ENCODE data around the gene SC5D. TPM values are rescaled to one million over a fixed set of nuclear protein-coding genes. Genes with fewer than 3 reads are reported as not detected.

SC5D gene
- total and polyA plus RNA-seq, 2 donors = 14.5 to 29.4 TPM

GRCh38 chr11:121282386-121282785, 10.2 kb upstream of the SC5D start:
- 63% methylated on average over 4 of the region's 4 CpGs for WGBS
- Histone ChIP-seq H3K4me3 (ENCODE audit: low read length in 2 of 2) (no peak overlapping the region), H3K27ac (ENCODE audit: low read depth in 1 of 2, low read length in 1 of 2) (no peak overlapping the region), H3K9me3 (ENCODE audit: control insufficient read depth in 2 of 2, insufficient read depth in 1 of 2, low read length in 1 of 2) (peaks cover 0 to 3% of the 10 kb centered on the region in 2 donors), H3K36me3 (ENCODE audit: control insufficient read depth in 2 of 2, insufficient read depth in 2 of 2, low read length in 1 of 2) (no peaks in the 10 kb centered on the region), H3K27me3 (ENCODE audit: control insufficient read depth in 2 of 2, insufficient read depth in 1 of 2, low read length in 1 of 2) (no peaks in the 10 kb centered on the region), H3K4me1 (ENCODE audit: control insufficient read depth in 2 of 2, insufficient read depth in 2 of 2, low read length in 2 of 2) (no peaks in the 10 kb centered on the region)
- DNase-seq (ENCODE audit: low read depth in 6 of 9, low spot score in 9 of 9) = no peak

- Histone ChIP-seq H3K4me1 (ENCODE audit: control insufficient read depth in 2 of 2, insufficient read depth in 2 of 2, low read length in 2 of 2) (no peaks in the 10 kb centered on the region), H3K27me3 (ENCODE audit: control insufficient read depth in 2 of 2, insufficient read depth in 1 of 2, low read length in 1 of 2) (no peaks in the 10 kb centered on the region), H3K36me3 (ENCODE audit: control insufficient read depth in 2 of 2, insufficient read depth in 2 of 2, low read length in 1 of 2) (no peaks in the 10 kb centered on the region), H3K27ac (ENCODE audit: low read depth in 1 of 2, low read length in 1 of 2) (no peak overlapping the region), H3K4me3 (ENCODE audit: low read length in 2 of 2) (no peak overlapping the region), H3K9me3 (ENCODE audit: control insufficient read depth in 2 of 2, insufficient read depth in 1 of 2, low read length in 1 of 2) (peaks cover 0 to 3% of the 10 kb centered on the region in 2 donors)
- DNase-seq (ENCODE audit: low read depth in 6 of 9, low spot score in 9 of 9) = no peak
- 94% methylated on average over 4 of the region's 4 CpGs for WGBS
These were observed 9.6 kb upstream of the SC5D start for GRCh38 chr11:121282886-121283502.

GRCh38 chr11:121291319-121291718, 1.3 kb upstream of the SC5D start:
- no peak overlapping the region for H3K27ac ChIP-seq (ENCODE audit: low read depth in 1 of 2, low read length in 1 of 2)
- H3K9me3 ChIP-seq (ENCODE audit: control insufficient read depth in 2 of 2, insufficient read depth in 1 of 2, low read length in 1 of 2) = no peaks in the 10 kb centered on the region
- no peaks in the 10 kb centered on the region for H3K27me3 ChIP-seq (ENCODE audit: control insufficient read depth in 2 of 2, insufficient read depth in 1 of 2, low read length in 1 of 2)
- H3K4me1 ChIP-seq (ENCODE audit: control insufficient read depth in 2 of 2, insufficient read depth in 2 of 2, low read length in 2 of 2) = peaks cover 3 to 9% of the 10 kb centered on the region in 2 donors
- no peak for DNase-seq (ENCODE audit: low read depth in 6 of 9, low spot score in 9 of 9)
- 96% methylated on average over 3 of the region's 3 CpGs for WGBS
- H3K4me3 ChIP-seq (ENCODE audit: low read length in 2 of 2) = no peak overlapping the region
- H3K36me3 ChIP-seq (ENCODE audit: control insufficient read depth in 2 of 2, insufficient read depth in 2 of 2, low read length in 1 of 2) = no peaks in the 10 kb centered on the region

DNA sequence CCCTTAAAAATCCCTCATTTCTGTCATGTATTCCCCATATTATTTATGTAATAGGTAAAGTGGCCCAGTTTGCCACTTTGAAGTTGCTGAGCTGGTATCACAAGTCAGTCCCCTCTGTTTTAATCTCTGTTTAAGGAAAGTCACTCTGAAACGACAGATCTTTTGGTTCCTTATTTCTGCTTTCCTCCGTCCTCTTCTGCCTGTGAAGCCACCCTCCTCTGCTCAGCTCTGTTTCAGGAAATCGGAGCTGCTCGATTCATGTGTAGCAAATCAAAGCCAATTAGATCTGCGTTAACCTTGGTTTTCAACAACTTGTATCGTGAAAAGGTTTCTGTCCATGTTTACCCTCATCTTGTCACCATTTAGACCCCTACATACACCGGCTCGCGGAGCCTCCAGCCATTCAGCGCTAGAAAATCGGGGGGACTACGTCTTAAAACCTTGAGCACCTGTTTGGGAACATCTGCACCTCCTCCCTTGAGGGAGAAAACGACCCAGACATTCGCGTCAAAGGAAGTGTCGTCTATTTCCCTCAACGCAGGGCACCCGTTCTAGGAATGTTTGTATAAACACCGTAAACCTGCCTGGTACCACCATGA, 576 bp upstream of the SC5D start:
- peak in 1 of 9 donors; percentile 7 for DNase-seq (ENCODE audit: low read depth in 6 of 9, low spot score in 9 of 9)
- Histone ChIP-seq H3K9me3 (ENCODE audit: control insufficient read depth in 2 of 2, insufficient read depth in 1 of 2, low read length in 1 of 2) (no peaks in the 10 kb centered on the region), H3K4me1 (ENCODE audit: control insufficient read depth in 2 of 2, insufficient read depth in 2 of 2, low read length in 2 of 2) (peaks cover 3 to 9% of the 10 kb centered on the region in 2 donors), H3K27ac (ENCODE audit: low read depth in 1 of 2, low read length in 1 of 2) (peak overlapping the region; percentile 85 to 89), H3K36me3 (ENCODE audit: control insufficient read depth in 2 of 2, insufficient read depth in 2 of 2, low read length in 1 of 2) (no peaks in the 10 kb centered on the region), H3K27me3 (ENCODE audit: control insufficient read depth in 2 of 2, insufficient read depth in 1 of 2, low read length in 1 of 2) (no peaks in the 10 kb centered on the region), H3K4me3 (ENCODE audit: low read length in 2 of 2) (peak overlapping the region; percentile 75 to 89)
- under 1% methylated on average over 19 of the region's 19 CpGs for WGBS

GRCh38 chr11:121293288-121293594, 670 bp downstream of the SC5D start:
- peak overlapping the region; percentile 88 to 89 for H3K27ac ChIP-seq (ENCODE audit: low read depth in 1 of 2, low read length in 1 of 2)
- H3K36me3 ChIP-seq (ENCODE audit: control insufficient read depth in 2 of 2, insufficient read depth in 2 of 2, low read length in 1 of 2) = no peaks in the 10 kb centered on the region
- 2% methylated on average over 5 of the region's 5 CpGs for WGBS

DNA sequence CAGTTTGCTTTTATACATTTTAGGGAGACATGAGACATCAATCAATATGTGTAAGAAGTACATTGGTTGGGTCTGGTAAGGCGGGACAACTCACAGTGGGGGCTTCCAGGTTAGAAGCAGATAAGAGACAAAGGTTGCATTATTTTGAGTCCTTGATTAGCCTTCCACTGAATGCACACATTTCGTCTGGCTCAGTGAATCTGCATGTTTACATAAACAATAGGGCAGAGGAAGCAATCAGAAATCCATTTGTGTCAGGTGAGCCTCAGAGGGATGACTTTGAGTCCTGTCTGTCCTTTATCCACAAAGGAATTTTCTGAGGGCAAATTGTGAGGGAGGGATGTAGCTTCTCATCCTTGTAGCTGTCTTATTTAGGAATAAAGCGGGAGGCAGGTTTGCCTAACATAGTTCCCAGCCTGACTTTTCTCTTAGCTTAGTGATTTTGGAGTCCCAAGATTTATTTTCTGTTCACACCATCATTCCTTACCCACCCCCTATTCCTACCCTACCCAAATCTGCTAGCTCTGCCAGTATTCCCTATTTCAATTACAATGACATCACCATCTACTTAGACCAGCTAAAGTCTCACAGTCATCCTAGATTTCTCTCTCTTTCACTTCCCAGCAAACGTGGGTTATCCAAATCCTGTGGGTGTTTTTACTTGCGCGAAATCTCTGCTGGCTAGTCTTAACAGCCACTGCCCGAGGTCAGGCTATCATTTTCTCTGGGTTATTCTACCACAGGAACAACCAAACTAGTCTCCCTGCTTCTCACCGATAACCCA, 2.9 kb downstream of the SC5D start:
- Histone ChIP-seq H3K9me3 (ENCODE audit: control insufficient read depth in 2 of 2, insufficient read depth in 1 of 2, low read length in 1 of 2) (no peaks in the 10 kb centered on the region), H3K36me3 (ENCODE audit: control insufficient read depth in 2 of 2, insufficient read depth in 2 of 2, low read length in 1 of 2) (no peaks in the 10 kb centered on the region), H3K27me3 (ENCODE audit: control insufficient read depth in 2 of 2, insufficient read depth in 1 of 2, low read length in 1 of 2) (no peaks in the 10 kb centered on the region), H3K4me3 (ENCODE audit: low read length in 2 of 2) (no peak overlapping the region), H3K4me1 (ENCODE audit: control insufficient read depth in 2 of 2, insufficient read depth in 2 of 2, low read length in 2 of 2) (peaks cover 3 to 9% of the 10 kb centered on the region in 2 donors), H3K27ac (ENCODE audit: low read depth in 1 of 2, low read length in 1 of 2) (no peak overlapping the region)
- DNase-seq (ENCODE audit: low read depth in 6 of 9, low spot score in 9 of 9) = no peak
- 97% methylated on average over 8 of the region's 8 CpGs for WGBS

More at GRCh38 chr11:121293288-121293594, 670 bp downstream of the SC5D start:
- no peaks in the 10 kb centered on the region for H3K27me3 ChIP-seq (ENCODE audit: control insufficient read depth in 2 of 2, insufficient read depth in 1 of 2, low read length in 1 of 2)
- peak overlapping the region; percentile 75 to 89 for H3K4me3 ChIP-seq (ENCODE audit: low read length in 2 of 2)
- H3K9me3 ChIP-seq (ENCODE audit: control insufficient read depth in 2 of 2, insufficient read depth in 1 of 2, low read length in 1 of 2) = no peaks in the 10 kb centered on the region
- peak in 3 of 9 donors; percentile 4 to 21 (median 12) for DNase-seq (ENCODE audit: low read depth in 6 of 9, low spot score in 9 of 9)
- peaks cover 3 to 9% of the 10 kb centered on the region in 2 donors for H3K4me1 ChIP-seq (ENCODE audit: control insufficient read depth in 2 of 2, insufficient read depth in 2 of 2, low read length in 2 of 2)

DNA sequence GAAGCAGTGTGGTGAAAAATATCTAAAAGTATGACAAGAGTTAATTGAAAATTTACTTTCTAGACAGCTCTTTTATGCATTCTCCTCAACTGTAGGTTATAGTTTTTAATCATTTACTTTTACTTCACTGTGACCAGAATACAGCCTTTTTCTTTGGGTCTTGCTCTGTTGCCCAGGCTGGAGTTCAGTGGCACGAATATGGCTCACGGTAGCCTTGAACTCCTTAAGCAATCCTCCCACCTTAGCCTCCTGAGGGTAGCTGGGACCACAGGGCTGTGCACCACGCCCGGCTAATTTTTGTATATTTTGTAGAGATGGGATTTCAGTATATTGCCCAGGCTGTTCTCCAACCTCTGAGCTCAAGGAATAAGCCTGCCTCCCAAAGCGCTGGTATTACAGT, 5.3 kb downstream of the SC5D start:
- Histone ChIP-seq H3K27me3 (ENCODE audit: control insufficient read depth in 2 of 2, insufficient read depth in 1 of 2, low read length in 1 of 2) (no peaks in the 10 kb centered on the region), H3K4me3 (ENCODE audit: low read length in 2 of 2) (no peak overlapping the region), H3K4me1 (ENCODE audit: control insufficient read depth in 2 of 2, insufficient read depth in 2 of 2, low read length in 2 of 2) (peaks cover 3 to 4% of the 10 kb centered on the region in 2 donors), H3K9me3 (ENCODE audit: control insufficient read depth in 2 of 2, insufficient read depth in 1 of 2, low read length in 1 of 2) (no peaks in the 10 kb centered on the region), H3K27ac (ENCODE audit: low read depth in 1 of 2, low read length in 1 of 2) (no peak overlapping the region), H3K36me3 (ENCODE audit: control insufficient read depth in 2 of 2, insufficient read depth in 2 of 2, low read length in 1 of 2) (no peaks in the 10 kb centered on the region)
- no peak for DNase-seq (ENCODE audit: low read depth in 6 of 9, low spot score in 9 of 9)
- WGBS = 98% methylated on average over 5 of the region's 5 CpGs

DNA sequence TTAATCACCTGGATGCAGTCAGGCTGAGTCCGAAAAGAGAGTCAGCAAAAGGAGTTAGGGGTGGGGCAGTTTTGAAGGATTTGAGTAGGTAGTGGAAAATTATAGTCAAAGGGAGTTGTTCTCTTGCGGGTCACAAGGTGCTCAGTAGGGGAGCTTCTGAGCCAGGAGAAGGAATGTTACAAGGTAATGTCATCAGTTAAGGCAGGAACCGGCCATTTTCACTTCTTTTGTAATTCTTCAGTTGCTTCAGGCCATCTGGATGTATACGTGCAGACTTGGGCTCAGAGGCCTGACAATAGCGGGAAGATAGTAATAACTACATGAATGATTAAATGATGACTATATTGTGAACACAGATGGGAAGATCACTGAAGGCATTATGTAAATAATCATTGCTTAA, 6.2 kb downstream of the SC5D start:
- H3K27me3 ChIP-seq (ENCODE audit: control insufficient read depth in 2 of 2, insufficient read depth in 1 of 2, low read length in 1 of 2) = no peaks in the 10 kb centered on the region
- H3K27ac ChIP-seq (ENCODE audit: low read depth in 1 of 2, low read length in 1 of 2) = no peak overlapping the region
- 97% methylated on average over 5 of the region's 5 CpGs for WGBS
- H3K9me3 ChIP-seq (ENCODE audit: control insufficient read depth in 2 of 2, insufficient read depth in 1 of 2, low read length in 1 of 2) = no peaks in the 10 kb centered on the region
- no peak overlapping the region for H3K4me3 ChIP-seq (ENCODE audit: low read length in 2 of 2)
- no peak for DNase-seq (ENCODE audit: low read depth in 6 of 9, low spot score in 9 of 9)
- no peaks in the 10 kb centered on the region for H3K4me1 ChIP-seq (ENCODE audit: control insufficient read depth in 2 of 2, insufficient read depth in 2 of 2, low read length in 2 of 2)
- no peaks in the 10 kb centered on the region for H3K36me3 ChIP-seq (ENCODE audit: control insufficient read depth in 2 of 2, insufficient read depth in 2 of 2, low read length in 1 of 2)

- Histone ChIP-seq H3K4me3 (ENCODE audit: low read length in 2 of 2) (no peak overlapping the region), H3K27ac (ENCODE audit: low read depth in 1 of 2, low read length in 1 of 2) (no peak overlapping the region), H3K9me3 (ENCODE audit: control insufficient read depth in 2 of 2, insufficient read depth in 1 of 2, low read length in 1 of 2) (no peaks in the 10 kb centered on the region), H3K4me1 (ENCODE audit: control insufficient read depth in 2 of 2, insufficient read depth in 2 of 2, low read length in 2 of 2) (no peaks in the 10 kb centered on the region), H3K36me3 (ENCODE audit: control insufficient read depth in 2 of 2, insufficient read depth in 2 of 2, low read length in 1 of 2) (peaks cover 0 to 2% of the 10 kb centered on the region in 2 donors), H3K27me3 (ENCODE audit: control insufficient read depth in 2 of 2, insufficient read depth in 1 of 2, low read length in 1 of 2) (no peaks in the 10 kb centered on the region)
- no peak for DNase-seq (ENCODE audit: low read depth in 6 of 9, low spot score in 9 of 9)
These were observed 6.8 kb downstream of the SC5D start for GRCh38 chr11:121299417-121299816.
